Neuronal stem cell (in vitro differentiated cells): ENCODE measurements around the gene RDH14.

Experiments used
- DNase-seq: peaks from one replicate; pipeline ENCODE4 v3.0.0-alpha.2; 2013; ENCODE audit warnings: low spot score
- H2AFZ ChIP-seq: one replicate; pipeline ENCODE4 v1.6.1; 2013; ENCODE audit warnings: mild to moderate bottlenecking, low read length, inconsistent platforms
- H2AK5ac ChIP-seq: 2 replicates; pipeline ENCODE4 v1.6.1; 2013; ENCODE audit warnings: low read depth, mild to moderate bottlenecking, inconsistent platforms, low read length, moderate library complexity, mixed read lengths
- H2BK120ac ChIP-seq: 2 replicates; pipeline ENCODE4 v1.6.1; 2013; ENCODE audit warnings: low read depth, mild to moderate bottlenecking, inconsistent platforms, low read length, moderate library complexity, mixed read lengths
- H2BK12ac ChIP-seq: one replicate; pipeline ENCODE4 v1.6.1; 2013; ENCODE audit warnings: low read length, inconsistent platforms
- H2BK15ac ChIP-seq: 2 replicates; pipeline ENCODE4 v1.6.1; 2013; ENCODE audit warnings: mild to moderate bottlenecking, low read length, inconsistent platforms, mixed read lengths
- H2BK5ac ChIP-seq: one replicate; pipeline ENCODE4 v1.6.1; 2013; ENCODE audit warnings: inconsistent platforms, mild to moderate bottlenecking, low read length, moderate library complexity
- H3K14ac ChIP-seq: one replicate; pipeline ENCODE4 v1.6.1; 2013; ENCODE audit warnings: low read length, inconsistent platforms
- H3K18ac ChIP-seq: 2 replicates; pipeline ENCODE4 v1.6.1; 2013; ENCODE audit warnings: low read length, inconsistent platforms
- H3K23ac ChIP-seq: 2 replicates; pipeline ENCODE4 v1.6.1; 2013; ENCODE audit warnings: low read depth, mild to moderate bottlenecking, mixed read lengths, low read length, inconsistent platforms; ENCODE audit not compliant: poor library complexity
- H3K27ac ChIP-seq: replicated peaks from 3 replicates; pipeline ENCODE4 v1.5.1; 2013; ENCODE audit warnings: low read length, inconsistent platforms
- H3K27me3 ChIP-seq, 3 experiments: 2 replicates each; pipeline ENCODE4 v1.6.1; 2013; ENCODE audit warnings: low read length in 3 of 3, mild to moderate bottlenecking in 2 of 3, inconsistent platforms in 1 of 3, low read depth in 1 of 3, mixed read lengths in 1 of 3, moderate library complexity in 1 of 3; ENCODE audit not compliant: control insufficient read depth in 3 of 3, insufficient read depth in 3 of 3
- H3K36me3 ChIP-seq, 2 donors: replicated peaks in 1 of 2; 2 replicates each; pipeline ENCODE4 v1.6.1; 2013; ENCODE audit warnings: low read length in 2 of 2; ENCODE audit not compliant: control insufficient read depth in 2 of 2, insufficient read depth in 2 of 2
- H3K4ac ChIP-seq: 2 replicates; pipeline ENCODE4 v1.6.1; 2013; ENCODE audit warnings: inconsistent platforms, mild to moderate bottlenecking, low read length, moderate library complexity
- H3K4me1 ChIP-seq, 2 donors: 1 replicate in 1 of 2; 2 replicates in 1 of 2; pipeline ENCODE4 v1.6.1; 2013; ENCODE audit warnings: low read length in 2 of 2, low read depth in 1 of 2; ENCODE audit not compliant: control insufficient read depth in 2 of 2, insufficient read depth in 1 of 2
- H3K4me2 ChIP-seq: one replicate; pipeline ENCODE4 v1.6.1; 2013; ENCODE audit warnings: mild to moderate bottlenecking, low read length, inconsistent platforms; ENCODE audit not compliant: insufficient read depth, poor library complexity, severe bottlenecking
- H3K4me3 ChIP-seq, 2 donors: 2 replicates each; pipeline ENCODE4 v1.5.1; 2013; ENCODE audit warnings: low read length in 2 of 2, mild to moderate bottlenecking in 2 of 2, inconsistent platforms in 1 of 2, moderate library complexity in 1 of 2
- H3K79me1 ChIP-seq: one replicate; pipeline ENCODE4 v1.6.1; 2013; ENCODE audit warnings: low read depth, mild to moderate bottlenecking, inconsistent platforms, low read length, moderate library complexity
- H3K9ac ChIP-seq: one replicate; pipeline ENCODE4 v1.6.1; 2013; ENCODE audit warnings: mild to moderate bottlenecking, low read depth, low read length, inconsistent platforms; ENCODE audit not compliant: poor library complexity
- H3K9me3 ChIP-seq, 2 donors: replicated peaks in 1 of 2; 2 replicates each; pipeline versions ENCODE3 to v1.6.1; 2013; ENCODE audit warnings: low read length in 2 of 2, mild to moderate bottlenecking in 2 of 2, inconsistent platforms in 1 of 2, low read depth in 1 of 2, mixed read lengths in 1 of 2, moderate library complexity in 1 of 2; ENCODE audit not compliant: control insufficient read depth in 2 of 2, insufficient read depth in 1 of 2
- H4K8ac ChIP-seq: one replicate; pipeline ENCODE4 v1.6.1; 2013; ENCODE audit warnings: low read depth, mild to moderate bottlenecking, inconsistent platforms, low read length, moderate library complexity
- H4K91ac ChIP-seq: one replicate; pipeline ENCODE4 v1.6.1; 2013; ENCODE audit warnings: low read length, low read depth, mild to moderate bottlenecking, inconsistent platforms; ENCODE audit not compliant: poor library complexity
- whole genome bisulfite sequencing, 2 donors: extraction: QIAGEN DNeasy Blood & Tissue Kit; methylation state at CpG; one replicate each; pipeline ENCODE4 v1.1.7; 2013; ENCODE audit warnings: missing lambda C conversion rate in 2 of 2, mixed read lengths in 1 of 2; ENCODE audit not compliant: insufficient read length in 2 of 2, insufficient replicate concordance in 1 of 2; ENCODE audit errors: extremely low coverage in 2 of 2; 5-methylcytosine and 5-hydroxymethylcytosine counted together

Gene RDH14

DNA sequence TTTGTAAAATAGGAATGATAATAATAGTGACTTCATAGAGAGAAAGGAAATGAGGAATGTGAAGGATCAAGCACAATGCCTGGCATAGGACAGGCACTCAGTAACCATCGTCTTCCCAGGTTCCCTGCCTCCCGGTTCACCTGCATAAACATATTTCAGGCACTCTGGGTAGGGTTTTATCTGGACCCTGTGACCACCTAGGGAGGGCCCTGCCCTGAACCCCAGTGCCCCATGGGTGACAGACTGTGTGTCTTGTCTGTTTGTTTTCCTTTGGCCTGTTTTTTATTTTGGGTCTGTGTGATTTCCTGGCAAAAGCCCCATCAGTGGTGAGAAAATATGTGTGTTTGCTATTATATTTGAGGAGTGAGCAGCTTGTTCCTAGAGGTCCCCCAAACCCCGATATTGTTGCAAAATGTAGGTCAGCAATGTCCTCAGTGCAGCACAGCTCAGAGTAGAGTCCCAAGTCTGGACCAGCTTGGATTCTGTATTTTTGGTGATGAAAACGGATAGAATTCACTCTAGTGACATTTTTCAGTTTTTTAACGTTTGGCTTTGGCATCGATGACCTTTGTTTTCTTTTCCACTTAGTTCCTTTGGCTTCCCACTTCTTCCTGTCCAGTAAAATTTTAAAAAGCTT is 38.5 kb upstream of the RDH14 start:
- Histone ChIP-seq H3K23ac (no peak overlapping the region), H2BK15ac (no peak overlapping the region), H3K9me3 (no peaks in the 10 kb centered on the region), H2BK12ac (no peak overlapping the region), H3K14ac (no peak overlapping the region), H3K36me3 (no peaks in the 10 kb centered on the region), H2BK120ac (no peak overlapping the region), H2AK5ac (no peak overlapping the region), H2BK5ac (no peak overlapping the region), H4K91ac (no peak overlapping the region), H3K9ac (no peak overlapping the region), H3K27ac (no peak overlapping the region), H2AFZ (no peak overlapping the region), H3K4me1 (no peaks in the 10 kb centered on the region), H3K4ac (no peak overlapping the region), H3K27me3 (no peaks in the 10 kb centered on the region), H3K18ac (no peak overlapping the region), H3K4me3 (no peak overlapping the region), H4K8ac (no peak overlapping the region), H3K4me2 (no peak overlapping the region), H3K79me1 (no peaks in the 10 kb centered on the region)
- WGBS, 2 donors: no CpG with 5 or more reads among the region's 6 CpGs
- DNase-seq: no peak

DNA sequence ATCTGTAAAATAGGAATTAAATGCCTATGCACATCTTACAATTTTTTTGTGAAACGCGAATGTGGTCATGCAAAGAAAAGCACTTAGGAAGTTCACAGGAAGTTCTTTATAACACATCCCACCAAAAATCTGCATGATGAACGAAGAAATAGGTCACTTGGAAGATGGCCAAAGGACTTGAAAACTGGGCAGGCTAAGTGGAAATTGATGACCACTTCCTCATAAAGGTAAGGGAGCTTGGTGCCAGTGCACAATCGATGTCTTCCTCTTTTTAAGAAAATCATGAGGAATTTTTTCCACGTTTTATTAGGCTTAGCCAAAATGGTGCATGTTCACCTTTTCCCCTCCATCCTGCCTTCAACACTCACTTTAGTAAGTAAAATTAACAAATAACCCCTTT is 37.2 kb upstream of the RDH14 start:
- Histone ChIP-seq H4K91ac (no peak overlapping the region), H3K4ac (no peak overlapping the region), H3K79me1 (no peaks in the 10 kb centered on the region), H3K27me3 (no peaks in the 10 kb centered on the region), H3K4me1 (no peaks in the 10 kb centered on the region), H3K14ac (no peak overlapping the region), H2BK15ac (no peak overlapping the region), H2AFZ (no peak overlapping the region), H3K23ac (no peak overlapping the region), H3K9me3 (no peaks in the 10 kb centered on the region), H3K9ac (no peak overlapping the region), H2BK120ac (no peak overlapping the region), H3K36me3 (no peaks in the 10 kb centered on the region), H3K4me2 (no peak overlapping the region), H2BK12ac (no peak overlapping the region), H2BK5ac (no peak overlapping the region), H3K27ac (no peak overlapping the region), H3K18ac (no peak overlapping the region), H4K8ac (no peak overlapping the region), H3K4me3 (no peak overlapping the region), H2AK5ac (no peak overlapping the region)
- DNase-seq: no peak
- no CpG with 5 or more reads among the region's 5 CpGs for WGBS, 2 donors

DNA sequence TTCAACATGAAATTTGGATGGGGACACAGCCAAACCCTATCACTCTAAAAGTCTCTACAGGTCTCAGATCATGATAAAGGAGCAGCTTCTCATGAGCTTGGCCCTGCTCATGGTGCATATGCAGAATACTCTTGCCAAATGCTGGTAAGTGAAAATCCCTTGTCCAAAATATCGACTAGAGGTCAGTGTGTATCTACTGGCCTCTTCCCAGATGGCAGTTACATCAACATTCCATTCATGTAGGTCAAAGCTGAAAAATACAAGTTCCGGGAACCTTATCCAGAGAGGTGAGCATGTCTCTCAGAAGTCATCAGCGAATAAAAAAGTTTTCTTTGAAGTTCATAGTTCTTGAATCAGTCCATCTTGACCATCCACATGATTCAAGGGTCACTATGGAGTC is 36.5 kb upstream of the RDH14 start:
- no peaks in the 10 kb centered on the region for H3K36me3 ChIP-seq
- no CpG with 5 or more reads among the region's 3 CpGs for WGBS, 2 donors

DNA sequence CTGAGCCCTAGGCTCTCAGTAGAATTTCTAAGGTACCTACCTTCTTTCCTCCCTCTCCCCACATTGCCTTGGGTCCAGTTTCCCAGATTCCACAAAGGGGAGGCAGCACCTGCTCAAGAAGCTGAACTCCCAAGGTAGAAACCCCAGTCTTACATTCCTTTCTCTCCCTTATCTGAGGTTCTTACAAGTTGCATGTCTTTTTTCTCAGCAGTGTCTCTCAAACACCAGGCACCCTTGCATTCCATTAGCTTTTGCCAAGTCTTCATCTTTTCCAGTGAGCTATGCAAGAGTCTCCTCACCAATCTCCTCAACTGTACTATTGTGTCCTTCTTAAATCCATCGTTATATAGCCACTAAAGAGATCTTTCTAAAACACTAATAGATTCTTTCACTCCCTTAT is 33.0 kb upstream of the RDH14 start:
- no peaks in the 10 kb centered on the region for H3K36me3 ChIP-seq
- no peak for DNase-seq
- H3K27me3 ChIP-seq: no peaks in the 10 kb centered on the region
- WGBS, 2 donors: no CpG with 5 or more reads among the region's 1 CpG
- H2AFZ ChIP-seq: no peak overlapping the region
- H3K4ac ChIP-seq: no peak overlapping the region
- H3K4me3 ChIP-seq: no peak overlapping the region
- no peak overlapping the region for H3K14ac ChIP-seq
- H3K18ac ChIP-seq: no peak overlapping the region
- H3K23ac ChIP-seq: no peak overlapping the region
- no peak overlapping the region for H2BK15ac ChIP-seq
- no peak overlapping the region for H2BK120ac ChIP-seq
- H2BK12ac ChIP-seq: no peak overlapping the region
- H3K4me2 ChIP-seq: no peak overlapping the region
- no peaks in the 10 kb centered on the region for H3K9me3 ChIP-seq
- no peak overlapping the region for H3K27ac ChIP-seq
- H4K8ac ChIP-seq: no peak overlapping the region
- H2BK5ac ChIP-seq: no peak overlapping the region
- no peaks in the 10 kb centered on the region for H3K4me1 ChIP-seq
- H3K79me1 ChIP-seq: no peaks in the 10 kb centered on the region
- H3K9ac ChIP-seq: no peak overlapping the region
- H2AK5ac ChIP-seq: no peak overlapping the region
- no peak overlapping the region for H4K91ac ChIP-seq

More for the DNA sequence above, 36.5 kb upstream of the RDH14 start:
- Histone ChIP-seq H2BK15ac (no peak overlapping the region), H3K23ac (no peak overlapping the region), H3K9me3 (no peaks in the 10 kb centered on the region), H3K4me1 (no peaks in the 10 kb centered on the region), H4K91ac (no peak overlapping the region), H3K4ac (no peak overlapping the region), H4K8ac (no peak overlapping the region), H3K4me2 (no peak overlapping the region), H3K27me3 (no peaks in the 10 kb centered on the region), H2BK120ac (no peak overlapping the region), H3K14ac (no peak overlapping the region), H3K27ac (no peak overlapping the region), H2BK12ac (no peak overlapping the region), H3K18ac (no peak overlapping the region), H2AK5ac (no peak overlapping the region), H2AFZ (no peak overlapping the region), H3K9ac (no peak overlapping the region), H3K79me1 (no peaks in the 10 kb centered on the region), H3K4me3 (no peak overlapping the region), H2BK5ac (no peak overlapping the region)
- DNase-seq: no peak
